DND-41 (cell line): Measurements from ENCODE around the gene TBC1D8.

Experiments
- ATAC-seq: fragments of 200-7000 bp; cut with Tn5 transposase; 3 replicates; pipeline ENCODE4 v1.9.1; 2021; ENCODE audit warnings: low read depth; ENCODE audit not compliant: insufficient read depth
- DNase-seq: peaks from one replicate; pipeline ENCODE4 v3.0.0-alpha.2; 2020
- H2AFZ ChIP-seq: 2 replicates; pipeline ENCODE4 v1.6.0; 2012; ENCODE audit warnings: low read depth, low read length
- H3K27ac ChIP-seq: 2 replicates; pipeline ENCODE4 v1.5.1; 2012; ENCODE audit warnings: low read length, inconsistent platforms
- H3K27me3 ChIP-seq: fragments of 200-600 bp; sonication (generic); 2 replicates; pipeline ENCODE4 v1.6.0; 2012; ENCODE audit warnings: low read length, mild to moderate bottlenecking, inconsistent platforms; ENCODE audit not compliant: insufficient read depth, poor library complexity
- H3K36me3 ChIP-seq: 2 replicates; pipeline ENCODE4 v1.5.1; 2012; ENCODE audit warnings: low read length, inconsistent platforms; ENCODE audit not compliant: insufficient read depth
- H3K4me1 ChIP-seq: 2 replicates; pipeline ENCODE4 v1.5.1; 2012; ENCODE audit warnings: mild to moderate bottlenecking, low read length; ENCODE audit not compliant: insufficient read depth
- H3K4me2 ChIP-seq: 2 replicates; pipeline ENCODE4 v1.6.0; 2012; ENCODE audit warnings: mild to moderate bottlenecking, moderate library complexity, low read length, inconsistent platforms; ENCODE audit not compliant: insufficient read depth
- H3K4me3 ChIP-seq, 2 experiments: fragments of 200-600 bp in 1 of 2; shearing (Covaris generic) in 1 of 2; 2 replicates each; pipeline ENCODE4 v1.5.1; 2012 to 2016; ENCODE audit warnings: inconsistent platforms in 2 of 2, low read length in 2 of 2, mild to moderate bottlenecking in 2 of 2, low read depth in 1 of 2, moderate library complexity in 1 of 2
- H3K79me2 ChIP-seq: 2 replicates; pipeline ENCODE4 v1.6.0; 2012; ENCODE audit warnings: low read length, inconsistent platforms; ENCODE audit not compliant: insufficient read depth
- H3K9ac ChIP-seq: 2 replicates; pipeline ENCODE4 v1.6.0; 2012; ENCODE audit warnings: low read depth, mild to moderate bottlenecking, inconsistent platforms, low read length, moderate library complexity
- H3K9me3 ChIP-seq: 2 replicates; pipeline ENCODE4 v1.5.1; 2012; ENCODE audit warnings: low read length, moderate library complexity, mild to moderate bottlenecking, inconsistent platforms; ENCODE audit not compliant: insufficient read depth, severe bottlenecking
- H4K20me1 ChIP-seq: 2 replicates; pipeline ENCODE4 v1.6.0; 2012; ENCODE audit warnings: low read length; ENCODE audit not compliant: insufficient read depth
- EZH2 ChIP-seq: IDR thresholded peaks from 3 replicates; pipeline ENCODE4 v1.6.1; 2012; ENCODE audit warnings: borderline replicate concordance, low read depth, mild to moderate bottlenecking, moderate library complexity, low read length, inconsistent platforms; ENCODE audit not compliant: severe bottlenecking
- TF ChIP-seq, protein P1 (sequence below): IDR thresholded peaks from 2 replicates; pipeline ENCODE4 v1.5.1; 2012; ENCODE audit warnings: borderline replicate concordance, low read length, moderate library complexity, mild to moderate bottlenecking; ENCODE audit not compliant: poor library complexity, severe bottlenecking; ENCODE audit errors: extremely low read depth

TBC1D8 gene

DNA sequence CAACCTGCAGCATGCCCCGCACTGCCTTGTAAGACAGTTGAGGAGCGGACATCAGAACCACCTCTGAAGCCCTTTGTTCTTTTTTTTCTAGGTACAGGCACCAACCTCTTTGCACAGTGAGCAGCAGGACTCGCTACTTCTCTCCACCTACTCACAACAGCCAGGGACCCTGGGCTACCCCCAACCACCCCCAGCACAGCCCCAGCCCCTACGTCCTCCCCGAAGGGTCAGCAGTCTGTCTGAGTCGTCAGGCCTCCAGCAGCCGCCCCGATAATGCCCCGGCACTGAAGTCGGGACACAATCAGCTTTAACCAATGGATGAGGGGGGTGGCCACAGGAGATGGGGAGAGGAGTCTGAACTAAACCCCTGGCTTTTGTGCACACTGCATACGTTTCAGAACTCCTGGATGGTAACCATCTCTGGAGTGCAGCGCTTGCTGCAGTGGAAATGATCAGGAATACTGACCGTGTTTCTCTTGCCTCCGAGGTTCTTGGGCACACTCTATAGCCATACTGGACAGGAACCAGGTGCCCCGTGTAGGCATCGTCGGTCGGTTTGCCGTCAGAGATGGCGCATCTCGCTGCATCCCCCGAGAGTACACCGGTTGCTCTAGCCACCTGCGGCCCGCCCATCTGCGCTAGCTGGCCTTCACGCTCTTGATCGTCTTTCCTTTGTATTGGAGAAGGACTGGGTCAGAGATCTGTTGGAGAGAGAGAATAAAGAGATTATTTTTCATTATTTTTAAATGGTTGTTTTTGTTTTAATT is 155.7 kb downstream of the TBC1D8 start:
- ATAC-seq (no peak), DNase-seq (no peak)
- no peaks in the 10 kb centered on the region for H3K36me3 ChIP-seq
- TF ChIP-seq, protein P1, sequence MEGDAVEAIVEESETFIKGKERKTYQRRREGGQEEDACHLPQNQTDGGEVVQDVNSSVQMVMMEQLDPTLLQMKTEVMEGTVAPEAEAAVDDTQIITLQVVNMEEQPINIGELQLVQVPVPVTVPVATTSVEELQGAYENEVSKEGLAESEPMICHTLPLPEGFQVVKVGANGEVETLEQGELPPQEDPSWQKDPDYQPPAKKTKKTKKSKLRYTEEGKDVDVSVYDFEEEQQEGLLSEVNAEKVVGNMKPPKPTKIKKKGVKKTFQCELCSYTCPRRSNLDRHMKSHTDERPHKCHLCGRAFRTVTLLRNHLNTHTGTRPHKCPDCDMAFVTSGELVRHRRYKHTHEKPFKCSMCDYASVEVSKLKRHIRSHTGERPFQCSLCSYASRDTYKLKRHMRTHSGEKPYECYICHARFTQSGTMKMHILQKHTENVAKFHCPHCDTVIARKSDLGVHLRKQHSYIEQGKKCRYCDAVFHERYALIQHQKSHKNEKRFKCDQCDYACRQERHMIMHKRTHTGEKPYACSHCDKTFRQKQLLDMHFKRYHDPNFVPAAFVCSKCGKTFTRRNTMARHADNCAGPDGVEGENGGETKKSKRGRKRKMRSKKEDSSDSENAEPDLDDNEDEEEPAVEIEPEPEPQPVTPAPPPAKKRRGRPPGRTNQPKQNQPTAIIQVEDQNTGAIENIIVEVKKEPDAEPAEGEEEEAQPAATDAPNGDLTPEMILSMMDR = no peak
- no peak for TF ChIP-seq EZH2
- H3K27me3 ChIP-seq = no peaks in the 10 kb centered on the region
- H3K4me2 ChIP-seq = no peak overlapping the region
- no peaks in the 10 kb centered on the region for H3K4me1 ChIP-seq
- no peak overlapping the region for H3K27ac ChIP-seq
- H3K9ac ChIP-seq = no peak overlapping the region
- no peaks in the 10 kb centered on the region for H3K79me2 ChIP-seq
- no peaks in the 10 kb centered on the region for H3K9me3 ChIP-seq
- no peak overlapping the region for H2AFZ ChIP-seq
- no peak overlapping the region for H3K4me3 ChIP-seq
- H4K20me1 ChIP-seq = no peaks in the 10 kb centered on the region

DNA sequence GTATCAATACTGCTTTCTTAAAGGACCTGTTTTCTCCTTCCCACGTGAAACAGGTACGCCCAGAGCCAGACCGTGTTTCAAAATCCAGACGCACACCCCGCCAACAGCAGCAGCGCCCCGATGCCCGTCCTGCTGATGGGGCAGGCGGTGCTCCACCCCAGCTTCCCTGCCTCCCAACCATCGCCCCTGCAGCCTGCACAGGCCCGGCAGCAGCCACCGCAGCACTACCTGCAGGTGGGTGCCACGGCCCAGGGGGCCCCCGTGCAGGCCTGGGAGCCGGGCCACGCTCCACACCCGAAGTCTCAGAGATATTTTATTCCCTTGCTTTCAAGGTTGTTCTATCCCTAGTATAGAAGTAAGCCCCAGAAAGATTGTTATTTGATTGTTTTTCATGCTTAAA is 157.9 kb downstream of the TBC1D8 start:
- H3K36me3 ChIP-seq = no peaks in the 10 kb centered on the region
- no peaks in the 10 kb centered on the region for H3K79me2 ChIP-seq
- H3K9me3 ChIP-seq = no peaks in the 10 kb centered on the region
- no peak overlapping the region for H3K27ac ChIP-seq
- DNase-seq (no peak), ATAC-seq (no peak)
- TF ChIP-seq, protein P1 = no peak
- no peak for TF ChIP-seq EZH2
- no peak overlapping the region for H3K4me2 ChIP-seq
- H3K4me1 ChIP-seq = no peaks in the 10 kb centered on the region
- H4K20me1 ChIP-seq = no peaks in the 10 kb centered on the region
- H3K4me3 ChIP-seq = no peak overlapping the region
- H3K27me3 ChIP-seq = no peaks in the 10 kb centered on the region
- no peak overlapping the region for H2AFZ ChIP-seq
- no peak overlapping the region for H3K9ac ChIP-seq

DNA sequence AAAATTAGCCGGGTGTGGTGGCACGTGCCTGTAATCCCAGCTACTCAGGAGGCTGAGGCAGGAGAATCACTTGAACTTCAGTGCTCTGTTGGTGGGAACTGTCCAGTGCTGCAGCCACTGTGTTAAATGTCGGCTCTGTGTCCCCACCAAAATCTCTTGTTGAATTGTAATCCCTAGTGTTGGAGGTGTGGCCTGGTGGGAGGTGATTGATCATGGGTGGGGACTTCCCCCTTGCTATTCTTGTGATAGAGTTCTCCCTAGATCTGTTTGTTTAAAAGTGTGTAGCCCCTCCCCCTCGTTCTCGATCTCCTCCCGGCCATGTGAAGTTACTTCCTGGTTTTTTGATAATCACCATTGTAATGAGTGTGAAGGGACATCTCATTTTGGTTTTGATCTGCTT is 158.9 kb downstream of the TBC1D8 start:
- ATAC-seq = no peak
- no peak overlapping the region for H2AFZ ChIP-seq
- H3K36me3 ChIP-seq = no peaks in the 10 kb centered on the region
- no peak for TF ChIP-seq EZH2
- TF ChIP-seq, protein P1 = no peak
- H4K20me1 ChIP-seq = no peaks in the 10 kb centered on the region
- H3K4me3 ChIP-seq = no peak overlapping the region
- no peak overlapping the region for H3K27ac ChIP-seq
- no peak for DNase-seq
- no peaks in the 10 kb centered on the region for H3K4me1 ChIP-seq
- H3K9me3 ChIP-seq = no peaks in the 10 kb centered on the region
- H3K79me2 ChIP-seq = no peaks in the 10 kb centered on the region
- no peak overlapping the region for H3K4me2 ChIP-seq
- no peak overlapping the region for H3K9ac ChIP-seq
- no peaks in the 10 kb centered on the region for H3K27me3 ChIP-seq
